GM18507 (cell line): ENCODE data around the gene NOXO1.

ENCODE experiments used
- DNase-seq: peaks from one replicate; pipeline ENCODE4 v3.0.0; 2011; ENCODE audit warnings: low read depth; ENCODE audit not compliant: insufficient read length; ENCODE audit errors: extremely low spot score
- FAIRE-seq: peaks from 2 replicates; lab custom pipeline; 2011; peaks lifted over from hg19 to GRCh38; lab: Jason Lieb, UNC

The NOXO1 gene

GRCh38 chr16:1999866-2000514, 18.7 kb upstream of the NOXO1 start:
- no peak for FAIRE-seq
- no peak for DNase-seq

DNA sequence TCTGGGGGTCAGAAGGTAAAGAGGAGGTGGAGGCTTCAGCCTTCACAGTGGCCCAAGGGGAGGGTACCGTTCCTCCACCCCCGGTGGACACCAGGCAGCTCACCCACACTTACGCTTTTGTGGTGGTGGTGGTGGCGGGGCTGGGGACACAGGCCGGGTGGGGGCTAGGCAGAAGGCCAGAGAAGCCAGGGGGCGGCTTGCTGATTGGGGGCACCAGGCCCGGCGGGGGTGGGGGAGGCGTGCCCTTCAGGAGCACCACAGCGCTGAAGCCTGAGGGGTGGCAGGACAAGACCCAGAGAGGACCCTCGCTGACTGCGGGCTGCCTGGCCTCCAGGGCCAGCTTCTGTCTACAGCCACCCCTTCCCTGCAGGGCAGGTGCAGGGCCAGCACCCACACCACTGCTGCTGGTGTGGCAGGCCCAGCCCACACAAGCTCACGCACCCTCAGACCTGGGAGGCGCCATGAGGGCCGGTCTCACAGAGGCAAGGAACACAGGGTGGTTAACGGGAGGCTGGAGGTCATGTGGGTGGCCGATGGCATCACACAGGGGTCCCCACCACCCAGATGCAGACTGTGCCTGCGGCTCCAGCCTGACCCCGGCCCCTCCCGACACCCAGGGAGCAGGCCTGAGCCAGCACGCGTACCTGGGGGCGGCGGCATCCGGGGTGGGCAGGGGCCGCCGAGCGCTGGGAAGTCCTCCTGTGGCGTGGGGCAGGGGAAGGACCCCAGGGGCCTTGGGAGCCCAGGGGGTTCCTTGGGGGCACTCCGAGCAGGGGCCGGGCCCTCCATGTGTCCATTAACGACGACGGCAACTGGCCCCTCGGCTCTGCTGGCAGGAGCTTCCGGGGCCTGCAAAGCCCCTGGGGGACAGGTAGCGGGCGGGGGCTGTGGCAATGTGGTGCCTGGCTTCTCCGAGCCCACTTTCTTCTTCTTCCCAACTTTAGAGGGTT, 17.9 kb upstream of the NOXO1 start:
- no peak for DNase-seq
- FAIRE-seq: no peak

- no peak for FAIRE-seq
- DNase-seq: no peak
Observed at GRCh38 chr16:1998360-1998835, 17.1 kb upstream of the NOXO1 start.

DNA sequence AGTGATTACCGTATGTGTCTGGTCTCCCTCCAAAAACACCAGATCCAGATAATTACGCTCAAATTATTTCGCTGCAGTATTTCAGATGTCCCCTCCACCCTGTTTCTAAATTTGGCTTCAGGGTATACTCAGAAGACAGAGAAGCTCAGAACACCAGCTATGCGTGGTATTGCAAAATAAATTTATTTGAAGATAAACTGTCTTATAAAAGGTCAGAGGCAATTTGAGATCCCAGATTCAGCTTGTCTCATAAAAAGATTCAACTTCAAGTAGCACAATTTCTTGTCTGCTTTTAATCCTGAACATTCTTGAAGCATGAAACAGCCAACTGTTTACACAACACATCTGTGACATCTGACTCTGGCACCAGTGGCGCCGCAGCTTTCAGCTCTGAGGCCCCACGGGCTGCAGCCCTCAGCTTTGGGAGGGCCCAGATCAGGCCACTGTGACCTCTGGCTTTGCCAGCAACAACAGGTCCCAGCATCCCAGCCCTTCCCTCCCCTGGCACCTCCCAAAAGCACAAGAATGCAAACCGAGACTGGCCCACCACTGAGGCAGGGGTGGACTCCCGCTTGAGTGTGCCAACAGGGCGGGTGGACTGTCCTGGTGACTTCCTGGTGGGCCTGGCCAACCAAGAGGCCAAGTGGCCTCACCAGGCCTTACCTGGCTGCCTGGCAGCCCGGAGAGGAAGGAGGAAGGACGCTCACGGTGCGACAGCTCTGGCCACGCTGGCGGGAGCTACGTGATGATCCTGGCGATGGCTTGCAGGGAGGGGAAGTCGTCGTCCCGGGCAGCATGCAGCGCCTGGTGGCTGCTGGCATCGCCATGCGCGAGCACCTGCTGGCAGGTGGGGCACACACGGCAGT, 16.5 kb upstream of the NOXO1 start:
- DNase-seq (no peak), FAIRE-seq (peak; percentile 33)

- DNase-seq (no peak), FAIRE-seq (no peak)
Observed at GRCh38 chr16:1993731-1994131, 12.5 kb upstream of the NOXO1 start.

DNA sequence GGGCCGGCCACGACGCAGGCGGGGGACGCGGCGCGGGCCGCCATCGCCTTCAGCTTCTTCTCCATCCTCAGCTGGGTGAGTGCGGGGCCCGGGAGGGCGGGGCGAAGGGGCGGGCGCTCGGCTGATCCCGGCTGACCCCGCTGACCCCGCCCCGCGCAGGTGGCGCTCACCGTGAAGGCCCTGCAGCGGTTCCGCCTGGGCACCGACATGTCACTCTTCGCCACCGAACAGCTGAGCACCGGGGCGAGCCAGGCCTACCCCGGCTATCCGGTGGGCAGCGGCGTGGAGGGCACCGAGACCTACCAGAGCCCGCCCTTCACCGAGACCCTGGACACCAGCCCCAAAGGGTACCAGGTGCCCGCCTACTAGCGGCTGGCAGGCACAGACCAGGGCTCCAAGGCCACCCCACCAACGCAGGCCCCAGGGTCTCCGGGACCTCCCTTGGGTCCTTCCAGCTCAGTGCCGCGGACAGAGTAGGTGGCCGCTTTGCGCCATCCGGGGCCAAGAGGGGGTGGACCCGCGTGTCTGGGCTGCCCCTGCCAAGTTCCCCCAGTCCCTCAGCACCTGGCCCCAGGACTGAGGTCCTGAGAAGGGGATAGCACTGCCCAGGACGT, 11.5 kb upstream of the NOXO1 start:
- FAIRE-seq (no peak), DNase-seq (no peak)

GRCh38 chr16:1991948-1992703, 10.9 kb upstream of the NOXO1 start:
- peak; percentile 96 for DNase-seq
- FAIRE-seq: peak; percentile 88

GRCh38 chr16:1991588-1991947, 10.3 kb upstream of the NOXO1 start:
- FAIRE-seq (no peak), DNase-seq (no peak)

DNA sequence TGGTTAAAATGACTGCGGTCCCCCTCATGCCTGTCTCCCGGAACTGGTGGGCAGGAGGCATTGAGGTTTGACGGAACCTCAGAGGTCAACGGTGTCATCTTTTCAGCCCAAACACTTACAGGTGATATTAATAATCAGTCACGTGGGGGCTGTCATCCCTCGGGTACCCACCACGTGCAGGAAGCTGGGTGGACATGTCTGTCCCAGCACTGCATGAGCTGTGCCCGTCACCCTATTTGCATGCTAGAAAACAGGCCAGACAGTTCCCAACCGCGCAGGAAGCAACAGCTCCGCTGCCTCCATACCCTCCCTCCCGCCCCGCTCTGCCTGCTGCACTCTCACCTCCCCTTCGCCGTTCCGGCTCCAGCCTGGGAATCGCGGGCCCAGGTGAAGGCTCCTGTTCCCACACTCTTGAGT, 9.9 kb upstream of the NOXO1 start:
- peak; percentile 93 for FAIRE-seq

DNA sequence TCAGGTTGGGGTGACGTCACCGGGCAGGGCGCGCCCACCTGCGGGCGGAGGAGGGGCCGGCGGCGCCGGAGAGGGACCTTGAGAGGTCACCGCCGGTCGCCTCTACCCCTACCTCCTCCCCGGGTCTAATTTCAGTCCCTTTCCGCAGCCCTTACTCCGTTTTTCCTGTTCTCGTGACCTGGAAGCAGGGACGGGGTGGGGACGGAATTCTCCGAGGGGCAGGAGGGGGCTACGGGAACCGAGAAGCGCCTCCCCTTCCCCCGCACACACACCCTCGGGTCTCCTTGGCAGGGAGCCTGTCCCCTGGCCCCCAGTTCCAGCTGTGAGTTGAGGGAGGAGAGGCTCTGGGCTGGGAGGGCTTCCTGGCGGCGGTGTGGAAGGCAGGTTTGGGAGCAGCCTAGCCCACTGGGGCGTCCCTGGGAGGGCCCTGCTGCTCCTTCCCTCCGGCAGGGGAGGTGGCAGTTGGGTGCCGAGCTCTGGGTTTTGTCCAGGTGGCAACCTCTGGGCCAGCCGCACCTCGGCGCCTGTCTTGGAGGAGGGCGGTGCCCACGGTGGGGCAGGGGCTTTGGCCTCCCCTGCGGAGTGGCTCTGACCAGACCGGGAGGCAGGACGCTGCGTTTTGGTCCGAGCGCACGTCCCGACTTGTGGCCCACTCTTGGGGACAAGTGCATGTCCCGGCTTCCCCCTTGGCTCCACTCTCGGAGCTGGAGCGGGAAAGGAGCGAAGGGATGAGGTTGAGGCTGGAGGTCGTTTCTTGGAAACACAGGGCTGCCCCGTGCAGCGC, 9.3 kb upstream of the NOXO1 start:
- no peak for DNase-seq
- FAIRE-seq: no peak

More for the DNA sequence above, 9.9 kb upstream of the NOXO1 start:
- no peak for DNase-seq

- no peak for FAIRE-seq
- DNase-seq: no peak
Observed at GRCh38 chr16:1990101-1990350, 8.8 kb upstream of the NOXO1 start.

- FAIRE-seq (no peak), DNase-seq (no peak)
Observed at GRCh38 chr16:1989209-1990100, 8.2 kb upstream of the NOXO1 start, which contains the start of gene SYNGR3. Gene SYNGR3, plus strand, starts transcription at chr16:1989970. Its CDS starts 133 bp downstream, at chr16:1990103.

DNA sequence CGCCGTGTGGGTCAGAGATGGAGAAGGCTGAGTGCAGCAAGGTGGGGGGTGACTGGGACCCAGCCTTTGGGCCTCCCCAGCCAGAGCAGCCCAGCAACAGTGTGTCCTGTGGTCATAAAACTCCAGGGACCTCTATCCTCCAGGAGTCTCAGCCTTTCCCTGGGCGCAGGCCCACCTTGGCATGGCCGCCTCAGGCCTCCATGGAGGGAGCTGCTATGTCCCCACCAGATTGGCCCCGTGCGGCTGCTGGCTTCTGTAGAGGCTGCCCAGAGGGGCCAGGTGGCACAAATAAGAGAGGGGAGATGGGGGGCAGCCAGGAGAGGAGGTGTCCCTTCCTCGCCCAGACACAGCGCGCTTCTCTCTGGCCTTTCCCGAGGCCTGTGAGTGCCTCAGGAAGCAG, 5.9 kb upstream of the NOXO1 start:
- FAIRE-seq: no peak
- no peak for DNase-seq

DNA sequence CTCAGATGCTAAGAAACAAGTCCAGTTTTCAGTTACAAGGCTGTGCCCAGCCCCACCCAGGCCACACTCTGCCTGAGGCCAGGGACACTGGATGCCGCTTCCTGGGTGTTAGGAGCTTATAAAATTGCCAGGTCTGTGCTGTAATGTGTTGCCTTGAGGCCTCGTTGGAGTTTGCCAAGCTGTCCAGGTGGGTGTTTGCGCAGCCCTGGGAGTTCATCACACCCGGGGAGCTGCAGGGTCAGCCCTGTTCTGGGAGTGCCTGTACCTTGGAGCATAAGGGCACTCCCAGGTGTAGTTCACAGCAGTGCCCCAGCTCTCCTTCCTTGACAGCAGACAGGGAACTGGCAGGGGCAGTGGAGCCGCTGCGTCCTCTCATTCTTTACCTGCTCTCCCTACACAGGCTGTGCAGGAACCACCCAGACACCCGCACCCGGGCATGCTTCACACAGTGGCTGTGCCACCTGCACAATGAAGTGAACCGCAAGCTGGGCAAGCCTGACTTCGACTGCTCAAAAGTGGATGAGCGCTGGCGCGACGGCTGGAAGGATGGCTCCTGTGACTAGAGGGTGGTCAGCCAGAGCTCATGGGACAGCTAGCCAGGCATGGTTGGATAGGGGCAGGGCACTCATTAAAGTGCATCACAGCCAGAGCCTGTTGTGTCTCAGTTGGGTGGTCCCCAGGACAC, 4.3 kb upstream of the NOXO1 start:
- DNase-seq (no peak), FAIRE-seq (no peak)

DNA sequence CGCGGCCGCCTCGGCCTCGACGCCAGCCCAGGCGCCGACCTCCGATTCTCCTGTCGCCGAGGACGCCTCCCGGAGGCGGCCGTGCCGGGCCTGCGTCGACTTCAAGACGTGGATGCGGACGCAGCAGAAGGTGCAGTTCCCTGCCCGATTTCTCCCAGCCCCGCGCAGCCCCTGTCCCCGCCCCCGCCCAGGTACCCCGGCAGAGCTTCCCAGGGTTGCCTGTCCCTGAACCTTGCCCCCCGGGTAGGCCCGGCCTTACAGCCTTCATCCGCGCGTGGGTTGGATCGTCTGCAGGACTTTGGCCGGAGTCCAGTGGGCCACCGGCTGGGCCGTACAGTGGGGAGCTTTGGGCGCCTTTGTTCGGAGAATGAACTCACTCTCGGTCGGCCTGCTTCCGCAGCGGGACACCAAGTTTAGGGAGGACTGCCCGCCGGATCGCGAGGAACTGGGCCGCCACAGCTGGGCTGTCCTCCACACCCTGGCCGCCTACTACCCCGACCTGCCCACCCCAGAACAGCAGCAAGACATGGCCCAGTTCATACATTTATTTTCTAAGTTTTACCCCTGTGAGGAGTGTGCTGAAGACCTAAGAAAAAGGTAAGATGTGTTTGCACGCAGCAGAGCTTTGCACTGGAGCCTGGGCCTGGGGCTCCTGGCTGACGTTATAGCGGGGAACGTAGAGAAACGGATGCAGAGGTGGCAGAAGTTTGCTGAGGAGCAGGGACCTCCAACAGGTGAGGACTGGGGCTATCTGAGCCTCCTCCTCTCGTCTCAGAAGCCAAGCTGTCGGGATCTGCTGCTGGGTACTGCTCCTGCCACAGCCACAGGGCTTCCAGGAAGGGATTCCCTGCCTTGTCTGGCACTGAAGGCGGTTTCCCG, 3.3 kb upstream of the NOXO1 start:
- FAIRE-seq: no peak
- DNase-seq: no peak
